Peyer's patch (tissue), 4 donors: ENCODE data around the gene RAD51B. TPM values are rescaled to one million over a fixed set of nuclear protein-coding genes. Genes with fewer than 3 reads are reported as not detected.

Source experiments
- DNase-seq, 3 donors: peaks; one replicate each; pipeline ENCODE4 v3.0.0-alpha.2; 2017 to 2019
- H3K27ac ChIP-seq, 4 donors: fragments of 200-600 bp; sonication (generic); one replicate each; pipeline ENCODE4 v1.5.1; 2016 to 2019
- H3K27me3 ChIP-seq, 2 donors: fragments of 200-600 bp; sonication (generic); one replicate each; pipeline ENCODE4 v1.5.1; 2019
- H3K36me3 ChIP-seq, 3 donors: fragments of 200-600 bp; sonication (generic); one replicate each; pipeline ENCODE4 v1.5.1; 2016 to 2019
- H3K4me1 ChIP-seq, 4 donors: fragments of 200-600 bp; sonication (generic); one replicate each; pipeline ENCODE4 v1.5.1; 2016 to 2019
- H3K4me3 ChIP-seq, 4 donors: fragments of 200-600 bp; sonication (generic); 1 replicate in 3 of 4; 2 replicates in 1 of 4; pipeline ENCODE4 v1.5.1; 2016 to 2019; ENCODE audit warnings: mild to moderate bottlenecking in 1 of 4
- H3K9me3 ChIP-seq, 4 donors: fragments of 200-600 bp; sonication (generic); one replicate each; pipeline ENCODE4 v1.5.1; 2016 to 2019; ENCODE audit warnings: mild to moderate bottlenecking in 1 of 4
- CTCF ChIP-seq, 6 experiments: fragments of 450-650 bp in 4 of 6; fragments of 200-600 bp in 2 of 6; sonication (generic) in 1 of 6; IDR thresholded peaks; one replicate each; pipeline ENCODE4 v1.5.1; 2017 to 2019; ENCODE audit warnings: antibody characterized with exemption in 6 of 6, mild to moderate bottlenecking in 3 of 6, moderate library complexity in 1 of 6
- POLR2A ChIP-seq, 2 donors: fragments of 450-650 bp; IDR thresholded peaks; one replicate each; pipeline ENCODE4 v1.5.1; 2017; ENCODE audit warnings: antibody characterized with exemption in 2 of 2, mild to moderate bottlenecking in 2 of 2, moderate library complexity in 2 of 2
- total RNA-seq, 4 donors: library from RNA; depleted of rRNA; stranded (reverse); fragments of >200 nt; gene quantifications; one replicate each; pipeline ENCODE4 v1.1.0, GENCODE V29; 2016

RAD51B gene
- total RNA-seq, 4 donors from 2014 or later = 12.6 to 103 (median 33.1) TPM

- Histone ChIP-seq H3K36me3 (no peaks in the 10 kb centered on the region), H3K27me3 (no peaks in the 10 kb centered on the region), H3K27ac (peak overlapping the region in 2 of 4 donors; percentile 62 to 80), H3K4me3 (no peak overlapping the region), H3K9me3 (no peaks in the 10 kb centered on the region), H3K4me1 (peaks cover 0 to 14% (median 0%) of the 10 kb centered on the region in 4 donors)
- no peak for TF ChIP-seq CTCF (IDR thresholded peaks at IDR 0.05)
- TF ChIP-seq POLR2A (IDR thresholded peaks at IDR 0.05) = no peak
- no peak for DNase-seq
These were observed 832.3 kb downstream of the RAD51B start for GRCh38 chr14:68651652-68652432.

GRCh38 chr14:68652433-68652690 is 832.8 kb downstream of the RAD51B start:
- no peaks in the 10 kb centered on the region for H3K27me3 ChIP-seq
- no peak overlapping the region for H3K4me3 ChIP-seq
- peak overlapping the region in 2 of 4 donors; percentile 62 to 80 for H3K27ac ChIP-seq
- H3K9me3 ChIP-seq = no peaks in the 10 kb centered on the region
- no peak for TF ChIP-seq CTCF (IDR thresholded peaks at IDR 0.05)
- TF ChIP-seq POLR2A (IDR thresholded peaks at IDR 0.05) = no peak
- DNase-seq = no peak
- H3K36me3 ChIP-seq = no peaks in the 10 kb centered on the region
- H3K4me1 ChIP-seq = peaks cover 0 to 14% (median 0%) of the 10 kb centered on the region in 4 donors

- peaks cover 0 to 14% (median 0%) of the 10 kb centered on the region in 4 donors for H3K4me1 ChIP-seq
- no peaks in the 10 kb centered on the region for H3K9me3 ChIP-seq
- no peaks in the 10 kb centered on the region for H3K36me3 ChIP-seq
- DNase-seq = no peak
- TF ChIP-seq CTCF (IDR thresholded peaks at IDR 0.05) (no peak), POLR2A (IDR thresholded peaks at IDR 0.05) (no peak)
- peak overlapping the region in 1 of 4 donors; percentile 80 for H3K27ac ChIP-seq
- H3K27me3 ChIP-seq = no peaks in the 10 kb centered on the region
- no peak overlapping the region for H3K4me3 ChIP-seq
These were observed 833.5 kb downstream of the RAD51B start for GRCh38 chr14:68653108-68653507.

- Histone ChIP-seq H3K27me3 (no peaks in the 10 kb centered on the region), H3K36me3 (no peaks in the 10 kb centered on the region), H3K9me3 (no peaks in the 10 kb centered on the region), H3K27ac (peak overlapping the region in 1 of 4 donors; percentile 80), H3K4me1 (peaks cover 0 to 14% (median 0%) of the 10 kb centered on the region in 4 donors), H3K4me3 (no peak overlapping the region)
- TF ChIP-seq CTCF (IDR thresholded peaks at IDR 0.05) (no peak), POLR2A (IDR thresholded peaks at IDR 0.05) (no peak)
- no peak for DNase-seq
These were observed 834.2 kb downstream of the RAD51B start for GRCh38 chr14:68653804-68654203.

- no peaks in the 10 kb centered on the region for H3K36me3 ChIP-seq
- TF ChIP-seq CTCF (IDR thresholded peaks at IDR 0.05) (no peak), POLR2A (IDR thresholded peaks at IDR 0.05) (no peak)
- H3K27ac ChIP-seq = peak overlapping the region in 2 of 4 donors; percentile 44 to 80
- H3K4me1 ChIP-seq = peaks cover 0 to 16% (median 0%) of the 10 kb centered on the region in 4 donors
- H3K4me3 ChIP-seq = no peak overlapping the region
- no peak for DNase-seq
- no peaks in the 10 kb centered on the region for H3K27me3 ChIP-seq
- H3K9me3 ChIP-seq = no peaks in the 10 kb centered on the region
These were observed 834.9 kb downstream of the RAD51B start for GRCh38 chr14:68654471-68654941.
